ENCODE measurements around the gene PHOSPHO2. TPM values are rescaled to one million over a fixed set of nuclear protein-coding genes. Genes with fewer than 3 reads are reported as not detected.

PHOSPHO2 gene
- total RNA-seq, 1 donor from 2014 or later = 3.2 TPM

DNA sequence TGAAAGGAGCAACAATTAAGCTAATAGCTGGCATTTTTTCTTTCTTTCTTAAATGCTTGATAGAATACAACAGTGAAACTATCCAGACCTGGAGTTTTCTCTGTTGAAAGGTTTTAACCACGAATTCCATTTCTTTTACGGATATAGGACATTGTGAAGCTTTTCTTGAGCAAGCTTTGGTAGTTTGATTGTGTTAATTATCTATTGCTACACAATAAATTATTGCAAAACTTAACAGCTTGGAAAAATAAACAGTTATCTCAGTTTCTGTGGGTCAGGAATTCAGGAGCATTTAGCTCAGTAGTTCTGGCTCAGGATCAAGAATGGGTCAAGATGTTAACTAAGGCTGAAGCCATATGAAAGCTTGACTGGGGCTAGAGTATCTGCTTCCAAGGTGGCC is 11.7 kb downstream of the PHOSPHO2 start:
- Histone ChIP-seq H3K4me1 (peaks cover 9% of the 10 kb centered on the region), H3K36me3 (no peaks in the 10 kb centered on the region), H3K27me3 (ENCODE audit: low read depth) (no peaks in the 10 kb centered on the region), H3K4me3 (no peak overlapping the region), H3K27ac (replicated peaks) (peak overlapping the region; percentile 25), H3K9me3 (replicated peaks) (no peaks in the 10 kb centered on the region)
- intact Hi-C loops (cut with micrococcal nuclease) = no loop called here
- TF ChIP-seq, protein P1, sequence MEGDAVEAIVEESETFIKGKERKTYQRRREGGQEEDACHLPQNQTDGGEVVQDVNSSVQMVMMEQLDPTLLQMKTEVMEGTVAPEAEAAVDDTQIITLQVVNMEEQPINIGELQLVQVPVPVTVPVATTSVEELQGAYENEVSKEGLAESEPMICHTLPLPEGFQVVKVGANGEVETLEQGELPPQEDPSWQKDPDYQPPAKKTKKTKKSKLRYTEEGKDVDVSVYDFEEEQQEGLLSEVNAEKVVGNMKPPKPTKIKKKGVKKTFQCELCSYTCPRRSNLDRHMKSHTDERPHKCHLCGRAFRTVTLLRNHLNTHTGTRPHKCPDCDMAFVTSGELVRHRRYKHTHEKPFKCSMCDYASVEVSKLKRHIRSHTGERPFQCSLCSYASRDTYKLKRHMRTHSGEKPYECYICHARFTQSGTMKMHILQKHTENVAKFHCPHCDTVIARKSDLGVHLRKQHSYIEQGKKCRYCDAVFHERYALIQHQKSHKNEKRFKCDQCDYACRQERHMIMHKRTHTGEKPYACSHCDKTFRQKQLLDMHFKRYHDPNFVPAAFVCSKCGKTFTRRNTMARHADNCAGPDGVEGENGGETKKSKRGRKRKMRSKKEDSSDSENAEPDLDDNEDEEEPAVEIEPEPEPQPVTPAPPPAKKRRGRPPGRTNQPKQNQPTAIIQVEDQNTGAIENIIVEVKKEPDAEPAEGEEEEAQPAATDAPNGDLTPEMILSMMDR (IDR thresholded peaks at IDR 0.05; ENCODE audit: borderline replicate concordance) = no peak
- no peak for DNase-seq

DNA sequence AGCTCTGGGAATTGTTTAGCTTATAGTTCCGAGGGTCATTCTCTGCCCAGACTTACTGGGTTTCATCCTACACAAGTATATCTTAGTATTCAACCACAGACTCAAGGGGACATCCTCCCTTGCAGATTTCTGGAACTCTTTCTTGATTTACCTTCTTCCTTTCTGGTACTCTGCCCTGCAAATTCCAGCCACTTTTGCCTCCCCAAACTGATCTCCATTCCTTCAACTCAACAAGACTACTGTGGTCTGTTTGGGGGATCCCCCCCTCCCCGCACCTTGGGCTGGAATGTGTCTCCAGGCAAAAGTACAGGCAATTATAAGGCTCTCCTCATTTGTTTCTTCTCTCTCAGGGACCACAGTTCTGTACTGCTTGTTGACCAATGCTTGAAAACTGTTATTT is 13.4 kb downstream of the PHOSPHO2 start:
- intact Hi-C loops (cut with micrococcal nuclease) = no loop called here
- Histone ChIP-seq H3K4me3 (no peak overlapping the region), H3K36me3 (no peaks in the 10 kb centered on the region), H3K4me1 (peaks cover 9% of the 10 kb centered on the region), H3K27me3 (ENCODE audit: low read depth) (no peaks in the 10 kb centered on the region), H3K9me3 (replicated peaks) (no peaks in the 10 kb centered on the region), H3K27ac (replicated peaks) (no peak overlapping the region)
- TF ChIP-seq, protein P1 (IDR thresholded peaks at IDR 0.05; ENCODE audit: borderline replicate concordance) = no peak
- no peak for DNase-seq

DNA sequence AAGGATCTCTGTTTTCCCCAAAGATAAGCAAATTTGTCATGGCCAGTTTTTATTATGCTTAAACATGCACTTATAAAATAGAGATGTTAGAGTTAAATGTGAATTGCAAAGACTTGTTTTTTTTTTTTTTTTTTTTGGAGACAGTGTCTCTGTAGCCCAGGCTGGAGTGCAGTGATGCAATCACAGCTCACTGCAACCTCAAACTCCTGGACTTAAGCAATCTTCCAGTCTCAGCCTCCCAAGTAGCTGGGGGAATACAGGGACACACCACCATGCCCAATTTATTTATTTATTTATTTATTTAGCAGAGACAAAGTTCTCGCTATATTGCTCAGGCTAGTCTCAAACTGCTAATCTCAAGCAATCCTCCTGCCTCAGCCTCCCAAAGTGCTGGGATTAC is 15.1 kb downstream of the PHOSPHO2 start:
- no peak overlapping the region for H3K4me3 ChIP-seq
- H3K4me1 ChIP-seq = peaks cover 6% of the 10 kb centered on the region
- TF ChIP-seq, protein P1 (IDR thresholded peaks at IDR 0.05; ENCODE audit: borderline replicate concordance) = no peak
- no peaks in the 10 kb centered on the region for H3K27me3 ChIP-seq (ENCODE audit: low read depth)
- no peak for DNase-seq
- intact Hi-C loops (cut with micrococcal nuclease) = no loop called here
- no peaks in the 10 kb centered on the region for H3K36me3 ChIP-seq
- no peaks in the 10 kb centered on the region for H3K9me3 ChIP-seq (replicated peaks)
- H3K27ac ChIP-seq (replicated peaks) = no peak overlapping the region

DNA sequence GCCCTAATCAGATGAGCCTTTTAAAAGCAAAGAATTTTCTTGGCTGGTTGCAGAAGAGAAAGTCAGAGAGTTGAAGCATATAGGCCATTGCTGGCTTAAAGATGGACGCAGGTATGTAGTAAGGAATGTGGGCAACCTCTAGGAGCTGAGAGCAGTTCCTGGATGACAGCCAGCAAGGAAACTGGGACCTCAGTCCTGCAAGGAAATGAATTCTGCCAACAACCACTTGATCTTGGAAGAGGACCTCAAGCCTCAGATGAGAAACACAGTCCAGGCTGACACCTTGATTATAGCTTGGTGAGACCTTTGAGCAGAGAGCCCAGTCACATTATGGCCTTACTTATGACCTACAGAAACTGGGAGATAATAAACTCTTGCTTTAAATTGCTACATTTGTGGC is 15.7 kb downstream of the PHOSPHO2 start:
- peaks cover 8% of the 10 kb centered on the region for H3K4me1 ChIP-seq
- no peak for DNase-seq
- TF ChIP-seq, protein P1 (IDR thresholded peaks at IDR 0.05; ENCODE audit: borderline replicate concordance) = no peak
- intact Hi-C loops (cut with micrococcal nuclease) = no loop called here
- no peak overlapping the region for H3K27ac ChIP-seq (replicated peaks)
- H3K36me3 ChIP-seq = no peaks in the 10 kb centered on the region
- H3K4me3 ChIP-seq = no peak overlapping the region
- no peaks in the 10 kb centered on the region for H3K9me3 ChIP-seq (replicated peaks)
- no peaks in the 10 kb centered on the region for H3K27me3 ChIP-seq (ENCODE audit: low read depth)

DNA sequence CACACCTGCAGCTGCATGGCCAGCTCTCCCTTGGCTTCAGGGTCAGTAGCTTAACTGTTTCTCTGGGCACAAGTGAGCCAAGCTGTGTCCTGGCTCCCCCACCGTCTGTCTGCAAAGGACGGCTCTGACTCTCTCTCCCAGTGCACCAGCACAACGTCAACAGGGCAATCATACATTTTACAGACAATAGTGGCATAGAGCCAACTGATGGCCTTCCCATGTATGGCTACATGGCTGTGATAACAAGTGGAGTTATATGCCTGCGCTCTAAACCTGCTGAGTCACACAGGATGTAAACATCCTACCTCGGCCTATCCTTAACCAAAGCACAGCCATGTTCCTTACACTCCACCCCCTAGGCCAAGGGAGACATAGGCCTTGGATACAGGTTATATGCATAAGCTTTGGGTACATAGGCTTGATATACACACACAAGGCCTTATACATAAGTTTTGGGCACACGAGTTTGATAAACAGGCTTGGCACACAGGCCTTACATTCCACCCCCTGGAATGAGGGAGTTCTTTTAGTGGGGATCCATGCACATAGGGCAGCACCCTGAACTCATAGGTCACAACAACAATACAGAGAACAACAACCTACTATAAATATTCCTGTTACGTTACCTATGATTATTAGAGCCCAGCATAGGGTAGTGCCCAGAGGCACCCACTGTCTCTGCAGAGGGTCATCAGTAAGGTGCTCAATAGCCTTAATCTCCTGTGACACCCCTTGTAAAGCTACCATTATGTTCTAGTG is 17.7 kb downstream of the PHOSPHO2 start:
- H3K9me3 ChIP-seq (replicated peaks) = no peaks in the 10 kb centered on the region
- no peak overlapping the region for H3K4me3 ChIP-seq
- intact Hi-C loops (cut with micrococcal nuclease) = no loop called here
- peaks cover 21% of the 10 kb centered on the region for H3K4me1 ChIP-seq
- H3K27ac ChIP-seq (replicated peaks) = no peak overlapping the region
- TF ChIP-seq, protein P1 (IDR thresholded peaks at IDR 0.05; ENCODE audit: borderline replicate concordance) = no peak
- H3K36me3 ChIP-seq = no peaks in the 10 kb centered on the region
- H3K27me3 ChIP-seq (ENCODE audit: low read depth) = no peaks in the 10 kb centered on the region
- no peak for DNase-seq
